Endometrial microvascular endothelial cells (primary cell): Measurements from ENCODE around the gene ABHD2. TPM values are rescaled to one million over a fixed set of nuclear protein-coding genes. Genes with fewer than 3 reads are reported as not detected.

Source experiments
- in situ Hi-C: cut with HindIII; loops from 2 replicates; pipeline ENCODE4 v1.10.0; 2017; ENCODE audit warnings: low sequenced_read_pairs, low pct_unique_long_range_greater_than_20kb; ENCODE audit errors: inconsistent ontology term
- total RNA-seq: library from RNA; depleted of rRNA; stranded (reverse); fragments of >200 nt; gene quantifications from one replicate; pipeline ENCODE4 v1.2.3, GENCODE V29; 2015; ENCODE audit errors: inconsistent ontology term

The ABHD2 gene
- total RNA-seq, 1 donor from 2014 or later, result 62.9 TPM

- in situ Hi-C loops, result no loop called here
Observed at GRCh38 chr15:89174476-89174875, 86.2 kb downstream of the ABHD2 start.

DNA sequence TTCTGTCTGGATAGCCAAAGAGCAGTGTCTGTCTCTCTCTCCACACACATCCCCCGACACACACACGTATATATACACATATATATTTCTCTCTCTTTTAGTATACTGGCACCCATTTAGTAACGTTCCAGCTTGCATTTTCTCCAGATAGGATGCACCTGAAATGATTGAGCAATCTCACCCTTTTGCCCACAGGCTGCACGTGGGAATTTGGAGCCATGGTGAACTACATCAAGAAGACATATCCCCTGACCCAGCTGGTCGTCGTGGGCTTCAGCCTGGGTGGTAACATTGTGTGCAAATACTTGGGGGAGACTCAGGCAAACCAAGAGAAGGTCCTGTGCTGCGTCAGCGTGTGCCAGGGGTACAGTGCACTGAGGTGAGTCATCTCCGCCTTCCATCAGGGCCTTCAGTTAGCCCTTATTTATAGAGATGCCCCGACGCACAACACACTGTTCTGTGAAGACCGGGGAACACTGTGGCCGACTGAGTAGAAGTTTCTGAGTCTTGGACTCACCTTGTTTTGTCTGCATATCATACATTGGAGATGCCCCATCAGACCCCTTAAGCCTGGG lies 87.4 kb downstream of the ABHD2 start:
- in situ Hi-C loops, result no loop called here

DNA sequence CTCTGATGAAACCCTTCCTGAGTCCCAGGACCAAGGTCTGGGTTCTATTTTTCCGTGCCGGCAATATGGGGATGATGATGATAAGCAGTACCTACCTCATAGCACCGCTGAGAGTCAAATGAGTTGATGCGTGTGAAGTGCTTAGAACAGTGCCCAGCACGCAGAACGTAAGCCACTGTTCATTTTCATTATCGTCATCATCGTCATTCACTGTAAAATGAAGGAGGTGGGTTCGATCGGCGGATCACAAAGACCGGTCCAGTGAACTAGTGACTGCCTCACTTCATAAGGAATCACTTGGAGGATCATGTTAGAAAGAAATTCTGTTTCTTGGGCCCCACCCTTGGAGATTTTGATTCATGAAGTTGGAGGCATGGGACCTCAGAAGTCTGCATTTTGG lies 88.9 kb downstream of the ABHD2 start:
- in situ Hi-C loops, result no loop called here

DNA sequence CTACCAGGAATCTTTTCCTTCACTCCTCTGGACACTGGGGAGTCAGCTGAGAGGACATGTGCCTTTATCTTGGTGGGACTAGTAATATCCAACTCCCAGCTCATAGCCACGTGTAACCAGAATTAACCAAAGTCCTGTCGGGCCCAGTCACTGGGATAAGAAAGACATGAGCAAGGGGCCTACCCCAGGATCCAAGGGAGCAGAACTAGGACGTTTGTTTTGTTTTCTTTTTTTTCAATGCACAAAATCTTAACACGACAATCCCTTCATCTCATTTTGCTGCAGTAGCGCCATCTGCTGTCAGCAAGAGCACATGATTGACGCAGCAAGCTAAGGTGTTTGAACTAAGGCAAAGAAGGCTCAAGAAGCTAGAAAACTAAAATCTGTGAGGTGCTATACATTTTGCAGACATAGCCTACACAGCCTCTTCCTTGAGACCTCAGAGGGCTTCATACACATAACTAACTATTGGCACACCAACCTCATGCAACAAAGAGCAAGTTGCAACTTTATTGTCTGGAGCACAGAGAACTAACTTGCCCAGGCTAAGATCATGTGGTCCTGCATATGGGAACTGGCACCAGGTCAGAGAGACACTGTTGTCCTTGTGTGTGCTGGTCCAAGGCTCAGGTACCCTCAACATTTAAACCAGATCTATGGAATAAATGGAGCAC lies 89.5 kb downstream of the ABHD2 start:
- in situ Hi-C loops, result no loop called here

GRCh38 chr15:89178307-89178977 lies 90.2 kb downstream of the ABHD2 start:
- in situ Hi-C loops, result no loop called here

DNA sequence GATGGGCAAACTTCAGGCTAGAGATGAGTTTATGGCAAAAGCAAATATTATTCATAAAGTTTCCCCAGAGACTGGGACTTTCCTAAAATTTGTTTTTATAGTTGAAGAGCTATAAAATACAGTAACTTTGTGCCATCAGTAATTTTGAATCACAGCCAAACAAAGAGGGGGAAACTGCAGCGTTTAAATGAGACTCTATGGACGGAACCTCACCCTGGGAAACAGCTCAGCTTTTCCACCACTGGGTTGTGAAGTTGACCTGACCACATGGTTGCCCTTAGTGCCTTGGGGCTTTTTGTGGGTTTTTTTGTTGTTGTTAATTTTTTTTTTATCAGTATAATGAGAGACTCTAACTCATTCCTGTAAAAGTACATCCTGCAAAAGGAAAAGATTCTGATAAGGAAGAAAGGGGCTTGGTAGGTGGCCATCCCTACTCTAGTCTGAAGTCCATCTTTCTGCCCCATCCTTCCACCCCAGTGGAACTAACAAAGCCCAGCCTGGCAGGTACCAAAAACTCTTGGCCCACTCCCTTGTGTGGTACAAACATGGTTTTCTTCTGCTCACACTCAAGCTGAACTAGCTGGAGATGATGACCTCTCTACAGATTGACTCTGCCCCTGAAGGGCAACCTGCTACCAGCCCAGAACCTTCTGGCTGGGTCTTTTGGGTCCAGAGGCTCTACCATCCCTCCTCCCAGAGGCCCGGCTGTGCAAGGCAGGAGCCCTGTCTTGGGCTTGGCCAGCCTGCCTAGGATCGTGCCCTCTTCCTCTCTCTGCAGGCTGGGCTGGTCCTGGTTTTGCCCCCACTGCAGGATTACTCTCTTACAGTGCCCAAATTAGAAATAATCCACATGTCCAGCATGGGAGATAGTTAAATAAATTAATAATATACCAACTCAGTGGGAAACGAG lies 92.0 kb downstream of the ABHD2 start:
- in situ Hi-C loops, result no loop called here

DNA sequence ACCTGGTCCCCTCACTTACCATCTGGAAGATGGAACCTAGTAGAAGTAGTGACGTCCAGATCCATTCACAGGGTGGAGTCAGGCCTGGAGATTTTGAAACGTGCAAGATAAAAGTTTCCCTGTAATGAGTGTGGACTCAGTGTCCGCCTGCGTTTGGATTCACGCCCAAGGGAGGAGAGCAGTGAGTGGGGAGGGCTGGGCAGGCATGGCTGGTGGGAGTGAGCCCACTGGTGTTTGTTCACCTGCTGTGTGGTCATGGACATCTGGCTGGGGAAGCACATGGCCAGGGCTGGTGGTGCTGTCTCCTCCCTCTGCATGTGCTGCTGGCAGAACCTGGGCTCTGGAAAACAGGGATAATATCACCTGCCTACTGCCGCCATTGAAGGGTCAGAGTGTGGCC lies 96.1 kb downstream of the ABHD2 start:
- in situ Hi-C loops, result no loop called here

DNA sequence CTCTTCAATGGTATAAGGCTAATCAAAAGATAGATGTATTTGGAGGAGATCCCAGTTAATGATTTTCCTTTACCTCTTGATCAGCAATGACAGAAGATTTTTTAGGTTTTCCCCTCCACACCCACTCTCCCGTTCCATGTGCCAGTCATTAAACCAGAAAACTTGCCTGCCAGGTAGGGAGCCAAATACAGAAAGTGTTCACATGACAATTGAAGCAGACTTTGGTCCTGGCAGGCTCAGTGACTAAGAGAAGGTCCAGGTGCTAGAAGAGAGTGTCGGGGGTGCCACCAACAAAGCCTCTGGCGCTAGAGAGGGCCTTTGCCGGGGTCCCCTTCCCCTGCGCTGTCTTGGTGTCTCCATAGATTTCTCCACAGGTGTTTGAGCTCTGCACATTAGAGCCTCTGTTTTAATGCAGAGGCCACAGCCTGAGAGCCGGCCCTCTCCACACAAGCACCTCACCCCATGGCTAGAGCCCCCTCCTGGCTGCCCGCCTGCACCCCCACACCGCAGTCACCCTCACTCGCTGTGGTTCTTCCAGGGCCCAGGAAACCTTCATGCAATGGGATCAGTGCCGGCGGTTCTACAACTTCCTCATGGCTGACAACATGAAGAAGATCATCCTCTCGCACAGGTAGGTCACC lies 96.8 kb downstream of the ABHD2 start:
- in situ Hi-C loops, result no loop called here

GRCh38 chr15:89186803-89187202 lies 98.5 kb downstream of the ABHD2 start:
- in situ Hi-C loops, result no loop called here

- in situ Hi-C loops, result no loop called here
Observed at GRCh38 chr15:89187301-89187985, 99.2 kb downstream of the ABHD2 start.

DNA sequence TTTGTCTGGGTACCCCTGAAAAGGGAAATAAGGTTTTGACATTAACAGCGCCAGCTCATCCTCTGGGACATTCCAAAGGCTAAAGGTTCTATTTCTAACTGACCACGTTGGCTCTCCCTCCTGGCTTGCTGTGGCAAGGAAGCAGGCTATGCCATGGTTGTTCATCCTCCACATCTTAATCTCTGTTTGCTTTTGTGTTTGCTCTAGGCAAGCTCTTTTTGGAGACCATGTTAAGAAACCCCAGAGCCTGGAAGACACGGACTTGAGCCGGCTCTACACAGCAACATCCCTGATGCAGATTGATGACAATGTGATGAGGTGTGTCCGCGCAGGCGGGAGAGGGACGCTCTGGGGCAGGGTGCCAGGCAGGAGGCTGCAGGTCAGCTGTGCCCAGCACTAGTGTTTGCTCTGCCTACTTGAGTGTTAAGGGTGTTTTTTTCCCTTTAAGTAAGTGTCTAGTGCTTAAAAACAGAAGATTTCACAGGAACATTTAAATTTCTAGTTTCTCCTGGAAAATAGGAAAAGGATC lies 99.8 kb downstream of the ABHD2 start:
- in situ Hi-C loops, result no loop called here

DNA sequence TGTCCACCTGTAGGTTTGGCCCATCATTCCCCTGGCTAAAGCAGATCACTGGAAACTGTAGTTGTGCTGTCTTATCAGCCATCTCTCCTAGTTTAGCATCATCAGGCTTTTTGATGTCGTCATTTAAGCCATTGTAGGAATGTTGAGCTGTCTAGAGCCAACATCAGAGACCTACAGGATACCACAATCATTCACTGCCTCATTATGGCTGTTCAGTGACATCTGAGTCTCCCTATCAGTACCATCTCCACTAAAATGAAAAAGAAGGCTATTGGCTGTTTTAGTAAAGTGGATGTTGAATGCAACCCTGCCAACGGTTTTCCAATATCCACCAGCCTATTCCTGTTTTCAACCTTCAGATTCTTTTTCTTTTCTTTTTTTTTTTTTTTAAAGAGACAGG lies 103.9 kb downstream of the ABHD2 start:
- in situ Hi-C loops, result no loop called here

DNA sequence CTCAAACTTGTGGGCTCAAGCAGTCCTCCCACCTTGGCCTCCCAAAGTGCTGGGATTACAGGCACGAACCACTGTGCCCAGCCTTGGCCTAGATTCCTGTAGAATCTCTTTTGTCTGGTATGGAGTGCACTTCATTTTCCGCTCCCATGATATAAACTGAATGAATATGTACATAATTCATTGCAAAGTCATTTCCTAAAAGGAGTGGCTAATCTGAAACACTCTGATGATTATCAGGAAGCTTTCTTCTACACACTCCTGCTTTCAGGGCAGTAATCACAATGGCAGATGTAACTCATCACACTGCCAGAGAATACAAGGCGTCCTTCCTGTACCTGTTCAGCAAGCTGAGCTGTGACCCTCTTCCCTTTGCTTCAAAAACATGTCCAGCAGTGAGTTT lies 104.5 kb downstream of the ABHD2 start:
- in situ Hi-C loops, result no loop called here

- in situ Hi-C loops, result no loop called here
Observed at GRCh38 chr15:89194608-89195007, 106.4 kb downstream of the ABHD2 start.

DNA sequence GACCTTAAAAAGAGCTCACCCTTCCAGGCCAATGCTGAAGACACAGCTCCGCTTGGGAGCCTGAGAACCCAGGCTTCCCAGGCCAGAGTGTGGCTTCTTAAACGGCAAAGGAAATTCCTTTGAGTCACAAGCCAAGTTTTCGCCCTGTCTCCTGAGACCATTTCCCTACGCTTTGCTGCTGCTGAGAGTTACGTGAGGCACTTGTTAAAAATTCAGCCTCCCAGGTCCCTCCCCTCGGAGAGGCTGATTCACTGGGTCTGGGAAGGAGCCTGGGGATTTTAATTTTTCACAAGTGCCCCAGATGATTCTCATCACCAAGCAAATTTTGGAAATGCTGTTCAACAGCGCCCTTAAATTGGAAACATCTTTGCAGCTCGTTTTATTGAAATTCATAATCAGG lies 107.6 kb downstream of the ABHD2 start:
- in situ Hi-C loops, result no loop called here

DNA sequence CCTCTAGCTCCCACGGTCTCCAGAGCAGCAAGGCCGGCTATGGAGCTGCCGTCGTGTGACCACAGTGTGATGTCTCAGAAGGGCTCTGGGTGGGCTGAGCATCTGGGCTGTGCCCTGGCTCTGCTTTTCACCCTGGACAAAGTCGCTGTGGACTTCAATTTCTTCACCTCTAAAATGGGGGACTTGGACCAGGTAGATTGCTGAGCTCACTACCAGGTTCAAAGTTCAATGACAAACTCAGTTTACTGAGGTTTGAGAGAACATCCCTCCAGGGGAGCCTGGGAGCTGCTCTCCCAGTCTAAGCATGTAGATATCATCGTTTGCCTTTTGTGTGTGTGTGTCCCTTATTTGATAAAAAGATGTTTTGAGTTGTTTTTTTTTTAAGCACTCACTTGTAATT lies 108.0 kb downstream of the ABHD2 start:
- in situ Hi-C loops, result no loop called here

DNA sequence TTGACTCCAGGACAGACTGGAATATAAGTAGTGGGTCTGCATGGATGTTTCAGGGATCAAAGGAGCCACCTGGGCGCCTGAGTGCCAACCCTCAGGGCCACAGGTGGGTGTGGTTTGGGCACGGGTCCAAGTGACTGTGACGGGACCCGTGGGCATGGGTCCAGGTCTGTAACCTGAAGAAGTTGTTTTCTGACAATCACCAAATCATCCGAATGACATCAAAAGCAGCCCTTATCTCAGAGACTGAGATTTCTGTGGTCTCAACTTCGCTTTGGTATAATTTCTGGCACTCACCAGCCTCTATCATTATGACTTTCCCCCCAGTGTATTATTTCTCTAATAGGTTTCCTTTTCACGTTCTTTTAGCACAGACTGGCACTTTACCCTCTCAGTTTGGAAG lies 108.7 kb downstream of the ABHD2 start:
- in situ Hi-C loops, result no loop called here

GRCh38 chr15:89197503-89197971 lies 109.3 kb downstream of the ABHD2 start:
- in situ Hi-C loops, result no loop called here
